GM19438 (cell line): ENCODE measurements around the gene CSRNP2.
"Not testable (repeated sequence)": the region's sequence is repeated elsewhere in the genome, so short reads cannot be mapped to it uniquely, and the experiment has no call there.

Source experiments
- ATAC-seq: cut with Tn5 transposase; IDR thresholded peaks from one replicate; pipeline ENCODE4 v1.9.1; 2021; ENCODE audit warnings: low read depth; ENCODE audit not compliant: unreplicated experiment

The CSRNP2 gene

GRCh38 chr12:51078866-51079265 is 4.5 kb downstream of the CSRNP2 start:
- not testable (repeated sequence) for ATAC-seq

- ATAC-seq: not testable (repeated sequence)
Observed at GRCh38 chr12:51078346-51078745, 5.0 kb downstream of the CSRNP2 start.

DNA sequence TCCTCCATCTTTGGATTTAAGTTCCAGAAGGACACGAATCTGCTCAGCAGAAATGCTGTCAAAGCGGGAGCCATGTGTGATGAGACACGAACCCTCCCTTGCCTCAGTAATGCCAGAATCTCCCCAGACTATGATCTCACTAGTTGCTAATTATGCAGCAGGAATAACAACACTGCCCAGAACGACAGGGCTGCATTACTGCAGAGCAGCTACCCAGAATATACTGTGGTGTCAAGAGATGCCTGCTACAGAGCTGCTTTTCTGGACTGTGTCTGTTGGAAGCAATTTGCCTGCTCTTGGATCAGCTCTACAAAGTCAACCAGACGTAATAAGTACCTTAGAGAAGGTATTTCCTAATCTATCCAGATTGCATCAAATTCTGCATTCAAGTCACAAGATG is 5.5 kb downstream of the CSRNP2 start:
- ATAC-seq: no peak

DNA sequence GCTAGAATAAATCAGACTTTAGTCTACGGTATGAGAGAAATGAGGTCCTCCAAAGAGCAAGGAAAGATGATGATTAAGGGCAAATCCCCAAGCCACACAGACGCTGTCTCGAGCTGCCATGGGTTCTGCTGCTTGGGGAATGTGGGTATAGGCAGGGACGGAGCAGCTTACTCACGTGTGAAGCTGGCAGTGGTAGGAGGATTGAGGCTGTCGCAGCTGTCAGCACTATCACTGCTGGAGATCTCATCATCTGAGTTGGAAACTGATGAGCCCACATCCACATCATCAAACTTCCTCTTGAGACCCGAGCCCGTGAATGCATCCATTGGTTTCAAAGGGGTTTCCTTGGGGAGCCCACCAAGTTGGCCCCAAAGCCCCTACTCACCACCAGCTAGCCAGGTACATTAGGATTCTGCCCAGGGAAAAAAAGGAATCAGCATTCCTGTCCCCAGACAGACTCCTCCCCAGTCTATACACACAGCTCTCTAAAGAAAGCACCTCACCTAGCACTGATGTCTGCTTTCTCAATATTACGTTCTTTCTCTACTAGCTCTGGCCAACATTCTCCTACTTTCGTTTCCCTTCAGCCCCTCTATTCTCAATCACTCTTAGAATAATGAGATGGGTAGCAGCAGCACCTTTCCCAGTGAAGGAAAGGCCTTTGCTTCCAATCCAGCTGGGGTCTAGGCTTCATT is 7.0 kb downstream of the CSRNP2 start:
- ATAC-seq: no peak

DNA sequence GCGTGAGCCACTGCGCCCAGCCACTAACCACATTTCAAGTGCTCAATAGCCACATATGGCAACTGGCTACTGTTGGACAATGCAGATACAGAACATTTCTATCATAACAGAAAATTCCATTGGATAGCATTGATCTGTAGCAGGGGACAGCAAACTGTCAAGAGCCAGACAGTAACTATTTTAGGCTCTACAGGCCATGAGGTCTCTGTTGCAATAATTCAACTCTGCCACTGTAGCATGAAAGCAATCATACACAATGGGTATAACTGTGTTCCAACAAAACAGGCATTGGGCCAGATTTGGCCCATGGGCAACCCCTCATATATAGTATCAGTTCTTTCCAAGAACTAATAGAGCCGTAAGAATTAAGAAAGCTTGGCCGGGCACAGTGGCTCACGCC is 8.0 kb downstream of the CSRNP2 start:
- no peak for ATAC-seq

DNA sequence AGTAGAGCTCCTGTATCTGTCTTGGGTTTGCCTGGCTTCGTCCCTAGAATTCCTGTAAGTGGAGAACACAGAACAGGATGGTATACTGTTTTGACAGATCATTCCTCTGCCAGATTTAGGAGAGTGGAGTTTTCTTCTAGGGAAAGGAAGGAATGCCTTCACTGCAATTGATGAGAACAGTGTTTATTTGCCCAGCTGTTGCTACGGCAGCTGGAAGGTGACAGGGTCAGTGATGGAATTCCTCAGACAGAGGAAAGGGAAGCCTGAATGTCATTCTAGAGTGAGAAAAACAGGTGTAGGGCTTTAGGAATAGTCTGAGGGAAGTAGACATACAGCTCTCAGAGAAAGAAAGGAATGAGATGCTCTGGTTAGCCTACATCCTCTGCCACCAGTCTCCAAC is 11.7 kb downstream of the CSRNP2 start:
- ATAC-seq: no peak

DNA sequence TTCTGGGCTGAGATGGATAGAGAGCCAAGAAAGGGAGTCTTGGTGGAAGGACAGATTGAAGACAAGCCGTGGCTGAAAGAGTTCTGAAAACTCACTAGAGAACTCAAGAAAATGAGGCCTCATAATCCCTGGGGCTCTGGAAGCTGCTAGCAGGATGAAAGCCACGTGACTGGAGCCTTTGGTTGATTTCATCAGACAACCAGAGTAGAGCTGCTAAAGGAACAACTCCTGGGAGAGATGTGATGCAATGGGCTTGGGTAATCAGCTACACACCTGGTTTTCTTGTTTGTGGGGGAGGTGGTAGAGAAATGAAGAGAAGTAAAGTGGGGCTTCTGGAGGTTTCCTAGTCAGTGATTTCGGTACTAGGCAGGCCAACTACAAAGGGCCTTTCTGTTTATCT is 13.4 kb downstream of the CSRNP2 start:
- ATAC-seq: no peak

DNA sequence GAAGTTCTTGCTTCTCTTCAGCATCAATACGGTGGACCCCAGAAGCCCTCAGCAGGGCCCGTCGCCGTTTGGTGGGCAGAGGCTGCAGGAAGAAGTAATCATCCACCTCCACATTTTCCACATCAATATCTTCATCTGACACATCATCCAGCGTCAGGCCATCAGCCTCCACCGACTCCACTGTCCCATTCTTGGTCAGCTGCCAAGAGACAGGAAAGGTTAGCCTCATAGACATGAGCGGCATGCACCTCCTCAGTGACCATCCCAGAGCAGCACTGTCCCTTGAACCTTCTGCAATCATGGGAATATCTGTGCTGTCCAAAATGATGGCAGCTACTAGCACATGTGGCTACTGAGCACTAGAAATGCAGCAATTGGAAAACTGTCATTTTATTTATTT is 15.6 kb downstream of the CSRNP2 start:
- ATAC-seq: no peak

DNA sequence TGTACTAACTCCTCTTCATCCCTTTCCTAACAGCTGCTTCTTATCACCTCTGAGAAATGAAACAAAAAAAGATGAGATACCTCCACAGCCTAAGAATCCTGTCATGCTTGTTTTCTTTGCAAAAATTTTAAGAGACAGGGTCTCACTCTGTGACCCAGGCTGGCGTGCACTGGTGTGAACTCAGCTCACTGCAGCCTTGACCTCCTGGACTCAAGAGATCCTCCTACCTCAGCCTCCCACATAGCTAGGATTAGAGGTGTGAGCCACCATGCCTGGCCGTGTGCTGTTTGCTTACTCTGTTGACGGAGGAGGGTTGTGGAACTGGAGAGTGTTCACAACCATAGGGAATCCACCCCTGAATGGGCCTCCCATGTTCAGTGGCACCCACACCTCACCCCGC is 16.2 kb downstream of the CSRNP2 start:
- no peak for ATAC-seq

DNA sequence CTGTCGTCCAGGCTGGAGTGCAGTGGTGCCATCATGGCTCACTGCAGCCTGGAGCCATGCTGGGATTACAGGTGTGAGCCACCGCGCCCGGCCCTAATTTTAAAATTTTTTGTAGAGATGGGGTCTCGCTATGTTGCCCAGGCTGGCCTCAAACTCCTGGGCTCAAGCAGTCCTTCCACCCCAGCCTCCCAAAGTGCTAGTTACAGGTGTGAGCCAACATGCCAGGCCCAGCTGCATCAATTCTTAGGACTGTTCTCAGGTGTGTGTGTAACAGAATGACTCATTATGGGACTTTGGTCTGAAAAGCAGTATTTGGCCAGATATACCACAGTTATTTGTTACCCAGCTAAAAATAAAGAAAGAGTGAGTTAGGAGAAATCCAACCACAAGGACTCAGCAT is 17.9 kb downstream of the CSRNP2 start:
- no peak for ATAC-seq

- ATAC-seq: no peak
Observed at GRCh38 chr12:51062631-51063397, 20.6 kb downstream of the CSRNP2 start.

GRCh38 chr12:51059086-51059485 is 24.3 kb downstream of the CSRNP2 start:
- ATAC-seq: no peak

DNA sequence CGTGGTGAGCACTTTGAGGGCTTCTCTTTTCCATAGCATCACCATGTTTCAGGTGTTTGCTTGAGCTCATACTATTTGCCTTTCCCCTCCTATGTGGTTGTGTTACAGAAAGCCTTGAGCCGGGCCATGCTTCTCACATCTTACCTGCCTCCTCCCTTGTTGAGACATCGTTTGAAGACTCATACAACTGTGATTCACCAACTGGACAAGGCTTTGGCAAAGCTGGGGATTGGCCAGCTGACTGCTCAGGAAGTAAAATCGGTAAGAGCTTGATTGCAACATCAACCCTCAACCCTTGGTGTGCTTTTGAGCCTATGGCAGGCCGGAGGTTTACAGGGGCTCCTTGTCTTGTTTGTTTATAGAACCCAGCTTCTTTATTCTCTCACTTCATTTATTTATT is 27.2 kb downstream of the CSRNP2 start:
- no peak for ATAC-seq

DNA sequence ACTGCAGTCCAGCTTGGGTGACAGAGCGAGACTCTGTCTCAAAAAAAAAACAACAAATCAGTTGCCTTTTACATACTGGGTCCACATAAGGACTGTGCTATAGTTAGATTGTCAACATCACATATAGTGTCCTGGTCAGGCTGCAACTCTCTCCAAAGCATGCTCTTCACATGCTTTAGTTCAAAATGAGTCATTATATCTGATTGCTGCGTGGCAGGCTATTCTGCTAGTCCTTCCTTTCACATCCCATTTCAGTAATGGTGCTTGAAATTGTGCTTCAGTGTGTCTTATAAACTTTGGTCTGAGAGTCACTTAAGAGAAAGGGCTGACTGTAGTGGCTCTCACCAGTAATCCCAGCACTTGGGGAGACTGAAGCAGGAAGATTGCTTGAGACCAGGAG is 28.3 kb downstream of the CSRNP2 start:
- no peak for ATAC-seq

- no peak for ATAC-seq
Observed at GRCh38 chr12:51051787-51052186, 31.6 kb downstream of the CSRNP2 start.

DNA sequence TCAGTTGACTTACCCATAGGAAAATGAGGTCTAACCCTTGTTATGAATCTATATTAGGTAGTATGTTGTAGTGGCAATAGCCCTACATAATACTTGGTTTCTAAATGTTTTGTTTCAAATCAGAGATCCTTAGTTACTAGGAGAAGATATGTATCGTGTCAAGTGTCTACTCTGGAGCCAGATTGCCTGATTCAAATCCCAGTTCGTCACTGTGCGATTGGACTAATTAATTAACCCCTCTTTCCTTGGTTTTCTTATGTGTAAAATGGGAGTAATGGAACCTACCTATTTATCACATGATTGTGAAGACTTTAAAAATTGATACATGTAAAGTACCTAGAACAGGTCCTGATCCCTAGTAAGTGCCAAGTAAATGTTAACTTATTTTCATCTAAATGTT is 33.9 kb downstream of the CSRNP2 start:
- ATAC-seq: no peak

- no peak for ATAC-seq
Observed at GRCh38 chr12:51048661-51049251, 34.6 kb downstream of the CSRNP2 start.

DNA sequence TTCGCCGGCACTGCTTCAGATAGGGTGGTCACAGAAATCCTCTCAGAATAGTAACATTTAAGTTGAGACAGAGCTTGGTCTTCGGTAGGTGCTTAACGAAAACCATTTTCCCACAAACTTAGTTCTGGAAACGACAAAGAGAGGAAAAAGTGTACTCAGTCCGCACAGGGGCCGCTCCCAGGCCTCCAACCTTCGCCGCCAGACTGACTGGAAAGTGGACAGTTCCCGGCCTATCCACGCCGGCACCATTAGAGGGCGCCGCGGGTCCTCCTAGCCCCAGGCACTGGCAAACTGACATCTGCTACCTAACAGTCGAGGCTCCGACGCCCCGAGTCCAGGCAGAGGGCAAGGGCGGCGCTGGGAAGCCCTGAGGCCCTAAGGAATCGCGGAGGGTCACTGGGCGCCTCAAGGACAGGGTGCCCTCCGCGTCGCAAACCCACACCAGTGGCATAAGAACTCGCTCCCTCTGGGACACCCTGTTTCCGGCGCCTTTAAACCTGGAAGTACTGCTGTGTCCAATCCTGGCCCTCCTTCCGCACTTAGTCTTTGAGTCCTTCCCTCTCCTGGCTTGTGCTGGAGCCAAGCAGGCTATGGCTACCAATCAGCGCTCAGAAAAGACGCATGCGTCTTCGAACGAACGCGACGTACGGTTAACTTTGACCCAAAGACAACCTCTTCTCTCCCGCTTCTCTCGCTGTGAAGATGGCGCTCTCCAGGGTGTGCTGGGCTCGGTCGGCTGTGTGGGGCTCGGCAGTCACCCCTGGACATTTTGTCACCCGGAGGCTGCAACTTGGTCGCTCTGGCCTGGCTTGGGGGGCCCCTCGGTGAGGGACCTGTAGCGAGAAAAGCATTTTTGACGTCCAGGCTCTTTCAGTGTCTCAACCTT is 35.5 kb downstream of the CSRNP2 start, which contains the start of gene LETMD1:
TSS of gene LETMD1 (plus strand) at position 673 of the 886 bp plus-strand sequence. CDS start at position 703, 30 bp downstream.
- peak; percentile 96 for ATAC-seq

- no peak for ATAC-seq
Observed at GRCh38 chr12:51036279-51036678, 47.1 kb downstream of the CSRNP2 start.

DNA sequence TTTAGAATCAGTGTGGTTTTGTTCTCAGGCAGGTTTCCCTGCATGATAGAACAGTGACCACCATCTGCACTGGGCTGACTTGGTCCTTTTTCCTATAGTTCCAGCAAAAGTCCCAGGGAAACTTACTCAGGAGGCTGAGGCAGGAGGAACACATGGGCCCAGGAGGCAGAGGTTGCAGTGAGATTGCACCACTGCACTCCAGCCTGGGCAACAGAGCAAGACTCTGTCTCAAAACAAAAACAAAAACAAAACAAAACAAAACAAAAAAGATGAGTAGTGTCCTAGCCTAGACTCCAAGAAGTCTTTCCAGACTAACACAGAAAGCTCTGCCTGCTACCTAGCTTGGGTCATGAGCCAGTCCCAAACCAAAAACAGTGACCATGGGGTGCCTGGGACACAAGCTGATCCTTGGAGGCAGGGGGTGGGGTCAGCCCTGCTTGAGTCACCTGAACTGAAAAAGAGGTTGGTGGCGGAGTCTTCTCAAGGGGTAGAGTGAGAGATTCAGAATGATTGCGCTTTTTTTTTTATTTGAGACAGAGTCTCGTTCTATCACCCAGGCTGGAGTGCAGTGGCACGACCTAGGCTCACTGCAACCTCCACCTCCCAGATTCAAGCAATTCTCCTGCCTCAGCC is 49.8 kb downstream of the CSRNP2 start:
- no peak for ATAC-seq
